ENCODE data around the gene GLTPD2. TPM values are rescaled to one million over a fixed set of nuclear protein-coding genes. Genes with fewer than 3 reads are reported as not detected.

GLTPD2 gene
- total and polyA plus RNA-seq, 10 of the 15 experiments (the other 5 are each of a cell fraction or from before 2014, with no cell fraction given) = 0.16 to 0.34 TPM; not detected in 8

- 44% methylated on average over 6 of the region's 6 CpGs for WGBS (ENCODE audit: insufficient coverage, insufficient replicate concordance, low lambda C conversion rate, missing lambda C conversion rate)
- no peak for TF ChIP-seq REST (IDR thresholded peaks at IDR 0.05; ENCODE audit: low read depth, low read length)
- TF ChIP-seq, protein P1, sequence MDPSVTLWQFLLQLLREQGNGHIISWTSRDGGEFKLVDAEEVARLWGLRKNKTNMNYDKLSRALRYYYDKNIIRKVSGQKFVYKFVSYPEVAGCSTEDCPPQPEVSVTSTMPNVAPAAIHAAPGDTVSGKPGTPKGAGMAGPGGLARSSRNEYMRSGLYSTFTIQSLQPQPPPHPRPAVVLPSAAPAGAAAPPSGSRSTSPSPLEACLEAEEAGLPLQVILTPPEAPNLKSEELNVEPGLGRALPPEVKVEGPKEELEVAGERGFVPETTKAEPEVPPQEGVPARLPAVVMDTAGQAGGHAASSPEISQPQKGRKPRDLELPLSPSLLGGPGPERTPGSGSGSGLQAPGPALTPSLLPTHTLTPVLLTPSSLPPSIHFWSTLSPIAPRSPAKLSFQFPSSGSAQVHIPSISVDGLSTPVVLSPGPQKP (IDR thresholded peaks at IDR 0.05; ENCODE audit: low read depth, low read length) = no peak
- TF ChIP-seq ESRRA (IDR thresholded peaks at IDR 0.05; ENCODE audit: low read length) = no peak
- no peak for TF ChIP-seq SRF (IDR thresholded peaks at IDR 0.05; ENCODE audit: low read depth in 2 of 2, low read length in 2 of 2)
- no peak for TF ChIP-seq NR2C1 (IDR thresholded peaks at IDR 0.05)
- TF ChIP-seq PBX3 (IDR thresholded peaks at IDR 0.05; ENCODE audit: insufficient replicate concordance, low read depth, low read length) = no peak
- Histone ChIP-seq H3K79me2 (ENCODE audit: control insufficient read depth, insufficient read depth, low read length) (no peaks in the 10 kb centered on the region), H3K9ac (ENCODE audit: control insufficient read depth, insufficient read depth, low read length) (no peak overlapping the region), H3K36me3 (ENCODE audit: control insufficient read depth in 2 of 2, insufficient read depth in 2 of 2, low read length in 1 of 2) (no peaks in the 10 kb centered on the region), H3K27ac (ENCODE audit: control insufficient read depth, insufficient read depth) (no peak overlapping the region), H3K9me3 (replicated peaks; ENCODE audit: control insufficient read depth, insufficient read depth, low read length) (no peaks in the 10 kb centered on the region), H3K4me2 (ENCODE audit: control insufficient read depth, insufficient read depth) (no peak overlapping the region), H2AFZ (ENCODE audit: control insufficient read depth, low read depth, low read length) (no peak overlapping the region), H3K4me3 (no peak overlapping the region), H4K20me1 (ENCODE audit: control insufficient read depth, insufficient read depth) (no peaks in the 10 kb centered on the region), H3K4me1 (ENCODE audit: control insufficient read depth, insufficient read depth, low read length) (peaks cover 3% of the 10 kb centered on the region; the same call in 1 of the 2 replicates), H3K27me3 (replicated peaks in 1 of 2; ENCODE audit: control insufficient read depth in 2 of 2, insufficient read depth in 2 of 2, low read length in 1 of 2) (no peaks in the 10 kb centered on the region)
- FAIRE-seq (no peak), ATAC-seq (no peak), DNase-seq (ENCODE audit: low read depth, low spot score) (no peak)
- ChIA-PET POLR2A (no interaction called here), RAD21 (ENCODE audit: unreplicated experiment) (no interaction called here), SMC1A (ENCODE audit: uncharacterized antibody, unreplicated experiment) (no interaction called here), CTCF (no interaction called here)
- in situ Hi-C loops (cut with MboI) = no loop called here
- no TSS peak for BruUV-seq (replicated peaks)
- intact Hi-C loops (cut with micrococcal nuclease; ENCODE audit: unreplicated experiment) = no loop called here
Observed at GRCh38 chr17:4768298-4768697, 20.5 kb upstream of the GLTPD2 start.
